Stimulated activated naive CD8-positive, alpha-beta T cell treated with anti-CD3 and anti-CD28 coated beads, Interleukin-15, Interleukin-2, amounts not matched to agents 100 ng/mL and 50 ng/mL, for 24 hours (primary cell): ENCODE data around the gene GRHL3.

Source experiments
- H3K27ac Mint-ChIP-seq: one replicate; pipeline ENCODE4 v1.8.0; 2021; ENCODE audit warnings: mild to moderate bottlenecking, mixed read lengths
- H3K27me3 Mint-ChIP-seq: one replicate; pipeline ENCODE4 v1.8.0; 2021; ENCODE audit warnings: mixed read lengths
- H3K36me3 Mint-ChIP-seq: one replicate; pipeline ENCODE4 v1.8.0; 2021; ENCODE audit warnings: low read depth, mixed read lengths
- H3K4me1 Mint-ChIP-seq: one replicate; pipeline ENCODE4 v1.8.0; 2021; ENCODE audit warnings: low read depth, mixed read lengths
- H3K4me3 Mint-ChIP-seq: one replicate; pipeline ENCODE4 v1.8.0; 2021; ENCODE audit warnings: mild to moderate bottlenecking, mixed read lengths
- H3K9me3 Mint-ChIP-seq: one replicate; pipeline ENCODE4 v1.8.0; 2021; ENCODE audit warnings: mixed read lengths

GRHL3 gene

GRCh38 chr1:24392982-24393650 lies 74.0 kb downstream of the GRHL3 start:
- H3K36me3 Mint-ChIP-seq = no peaks in the 10 kb centered on the region
- no peaks in the 10 kb centered on the region for H3K9me3 Mint-ChIP-seq
- H3K4me1 Mint-ChIP-seq = peaks cover 40% of the 10 kb centered on the region
- peak overlapping the region; percentile 4 for H3K4me3 Mint-ChIP-seq
- no peaks in the 10 kb centered on the region for H3K27me3 Mint-ChIP-seq
- H3K27ac Mint-ChIP-seq = peak overlapping the region; percentile 74

- no peaks in the 10 kb centered on the region for H3K9me3 Mint-ChIP-seq
- no peak overlapping the region for H3K4me3 Mint-ChIP-seq
- H3K36me3 Mint-ChIP-seq = no peaks in the 10 kb centered on the region
- no peaks in the 10 kb centered on the region for H3K27me3 Mint-ChIP-seq
- peak overlapping the region; percentile 21 for H3K27ac Mint-ChIP-seq
- H3K4me1 Mint-ChIP-seq = peaks cover 40% of the 10 kb centered on the region
These were observed 74.7 kb downstream of the GRHL3 start for GRCh38 chr1:24393892-24394291.

GRCh38 chr1:24400065-24400464 lies 80.9 kb downstream of the GRHL3 start:
- Mint-ChIP-seq H3K27me3 (no peaks in the 10 kb centered on the region), H3K36me3 (peaks cover 9% of the 10 kb centered on the region), H3K9me3 (no peaks in the 10 kb centered on the region), H3K4me1 (peaks cover 9% of the 10 kb centered on the region), H3K4me3 (no peak overlapping the region), H3K27ac (no peak overlapping the region)

- Mint-ChIP-seq H3K36me3 (peaks cover 9% of the 10 kb centered on the region), H3K27me3 (no peaks in the 10 kb centered on the region), H3K9me3 (no peaks in the 10 kb centered on the region), H3K4me1 (peaks cover 9% of the 10 kb centered on the region), H3K27ac (no peak overlapping the region), H3K4me3 (no peak overlapping the region)
These were observed 84.6 kb downstream of the GRHL3 start for GRCh38 chr1:24403806-24404205.
